ENCODE measurements around the gene HNRNPUL2. TPM values are rescaled to one million over a fixed set of nuclear protein-coding genes. Genes with fewer than 3 reads are reported as not detected.

The HNRNPUL2 gene
- total RNA-seq, 6 donors from 2014 or later, result 23.9 to 76.5 (median 46.3) TPM

- ATAC-seq (ENCODE audit: low FRiP score in 2 of 2), result peak; percentile 62 to 71
- WGBS, 2 donors, result 3 to 4% methylated on average over 15 to 36 of the region's 36 CpGs
- H3K27ac ChIP-seq, result peak overlapping the region; percentile 77 to 97 (median 90)
Measured at GRCh38 chr11:62664405-62665074, 62.7 kb downstream of the HNRNPUL2 start.

More at GRCh38 chr11:62664405-62665074, 62.7 kb downstream of the HNRNPUL2 start:
- H3K27me3 ChIP-seq, result no peaks in the 10 kb centered on the region
- no peak for TF ChIP-seq POLR2A (IDR thresholded peaks at IDR 0.05)
- no peaks in the 10 kb centered on the region for H3K9me3 ChIP-seq
- H3K4me1 ChIP-seq, result peaks cover 21 to 33% (median 29%) of the 10 kb centered on the region in 4 donors
- DNase-seq, result peak in 1 of 2 donors; percentile 45
- peak overlapping the region; percentile 48 to 95 (median 72) for H3K4me3 ChIP-seq
- H3K36me3 ChIP-seq, result peaks cover 3 to 24% (median 13%) of the 10 kb centered on the region in 4 donors

Small RNA genes lying within 50 kb of the gene (small RNA-seq; reads per million reads assigned to genes)
- gene SNORA57, result 0 reads per million in 4 donors

Other genes with a start within 250 kb of the HNRNPUL2 start
- 1,000 to 10,000 TPM in 2 of 6 donors, 100 to 1,000 TPM in 4; 583 to 1,153 (median 829) TPM for gene AHNAK, start 180.7 kb downstream of the HNRNPUL2 start, total RNA-seq
- gene EEF1G, start 153.6 kb downstream of the HNRNPUL2 start, total RNA-seq, result 100 to 1,000 TPM; 557 to 997 (median 889) TPM
- gene TUT1, start 135.9 kb downstream of the HNRNPUL2 start, total RNA-seq, result 10 to 100 TPM in 3 of 6 donors, 1 to 10 TPM in 3; 5.3 to 25.4 (median 11.7) TPM
- 10 to 100 TPM; 57.6 to 88.0 (median 69.8) TPM for gene MTA2, start 125.6 kb downstream of the HNRNPUL2 start, total RNA-seq
- gene EML3, start 114.7 kb downstream of the HNRNPUL2 start, total RNA-seq, result 100 to 1,000 TPM in 1 of 6 donors, 10 to 100 TPM in 5; 31.0 to 148 (median 71.0) TPM
- 1 to 10 TPM; 3.1 to 9.2 (median 5.2) TPM for gene ROM1, start 114.2 kb downstream of the HNRNPUL2 start, total RNA-seq
- 10 to 100 TPM; 21.3 to 43.9 (median 37.9) TPM for gene B3GAT3, start 105.5 kb downstream of the HNRNPUL2 start, total RNA-seq
- 100 to 1,000 TPM in 4 of 6 donors, 10 to 100 TPM in 2; 82.3 to 240 (median 138) TPM for gene GANAB, start 80.8 kb downstream of the HNRNPUL2 start, total RNA-seq
- 10 to 100 TPM in 5 of 6 donors, 1 to 10 TPM in 1; 9.5 to 31.5 (median 19.8) TPM for gene INTS5, start 74.2 kb downstream of the HNRNPUL2 start, total RNA-seq
- 10 to 100 TPM; 16.8 to 42.0 (median 30.6) TPM for gene C11orf98, start 62.2 kb downstream of the HNRNPUL2 start, total RNA-seq
- gene CSKMT, start 62.1 kb downstream of the HNRNPUL2 start, total RNA-seq, result 10 to 100 TPM in 3 of 6 donors, 1 to 10 TPM in 3; 5.7 to 16.0 (median 10.0) TPM
- gene UQCC3, start 55.8 kb downstream of the HNRNPUL2 start, total RNA-seq, result 10 to 100 TPM in 1 of 6 donors, 1 to 10 TPM in 5; 5.0 to 12.6 (median 6.7) TPM
- gene LBHD1, start 55.2 kb downstream of the HNRNPUL2 start, total RNA-seq, result 10 to 100 TPM in 1 of 6 donors, 1 to 10 TPM in 5; 3.6 to 19.9 (median 6.8) TPM
- 100 to 1,000 TPM; 104 to 186 (median 128) TPM for gene UBXN1, start 48.4 kb downstream of the HNRNPUL2 start, total RNA-seq
- 1 to 10 TPM in 5 of 6 donors, under 1 TPM in 1; 0.61 to 6.4 (median 1.8) TPM for gene LRRN4CL, start 37.9 kb downstream of the HNRNPUL2 start, total RNA-seq
- 100 to 1,000 TPM in 2 of 6 donors, 10 to 100 TPM in 4; 75.5 to 198 (median 87.5) TPM for gene BSCL2, start 20.0 kb downstream of the HNRNPUL2 start, total RNA-seq
- not detected for gene GNG3, start 19.8 kb downstream of the HNRNPUL2 start, total RNA-seq
- gene TTC9C, start 1.0 kb upstream of the HNRNPUL2 start, total RNA-seq, result 10 to 100 TPM; 18.9 to 31.5 (median 28.6) TPM
- gene ZBTB3, start 26.7 kb upstream of the HNRNPUL2 start, total RNA-seq, result 10 to 100 TPM in 3 of 6 donors, 1 to 10 TPM in 3; 7.3 to 15.3 (median 11.7) TPM
- 10 to 100 TPM; 15.8 to 62.9 (median 38.8) TPM for gene POLR2G, start 34.1 kb upstream of the HNRNPUL2 start, total RNA-seq
- gene TAF6L, start 43.9 kb upstream of the HNRNPUL2 start, total RNA-seq, result 10 to 100 TPM; 16.7 to 51.3 (median 27.0) TPM
- 10 to 100 TPM; 38.8 to 98.2 (median 56.2) TPM for gene TMEM179B, start 59.9 kb upstream of the HNRNPUL2 start, total RNA-seq
- gene TMEM223, start 64.5 kb upstream of the HNRNPUL2 start, total RNA-seq, result 10 to 100 TPM; 11.3 to 28.7 (median 15.4) TPM
- gene NXF1, start 78.0 kb upstream of the HNRNPUL2 start, total RNA-seq, result 100 to 1,000 TPM in 1 of 6 donors, 10 to 100 TPM in 5; 56.1 to 215 (median 81.2) TPM
- 10 to 100 TPM; 25.3 to 53.8 (median 44.9) TPM for gene STX5, start 104.6 kb upstream of the HNRNPUL2 start, total RNA-seq
- not detected for gene TEX54, start 105.4 kb upstream of the HNRNPUL2 start, total RNA-seq
- 10 to 100 TPM; 31.5 to 56.6 (median 50.4) TPM for gene WDR74, start 112.1 kb upstream of the HNRNPUL2 start, total RNA-seq
- 100 to 1,000 TPM; 120 to 236 (median 179) TPM for gene SLC3A2, start 153.4 kb upstream of the HNRNPUL2 start, total RNA-seq
- 1 to 10 TPM in 4 of 6 donors, under 1 TPM in 1, not detected in 1; 0.59 to 7.3 (median 3.0) TPM for gene CHRM1, start 193.9 kb upstream of the HNRNPUL2 start, total RNA-seq